ENCODE data around the gene HRG.

GRCh38 chr3:186624598-186624997 is 41.2 kb upstream of the HRG start:
- TF ChIP-seq CTCF (IDR thresholded peaks at IDR 0.05) (no peak), POLR2A (IDR thresholded peaks at IDR 0.05) (no peak), EP300 (IDR thresholded peaks at IDR 0.05) (no peak)
